Adrenal gland (tissue), 12 donors: Measurements from ENCODE around the gene BANF2. TPM values are rescaled to one million over a fixed set of nuclear protein-coding genes. Genes with fewer than 3 reads are reported as not detected.
"Not testable (repeated sequence)": the region's sequence is repeated elsewhere in the genome, so short reads cannot be mapped to it uniquely, and the experiment has no call there.

Experiments
- DNase-seq, 7 donors: peaks; one replicate each; pipeline ENCODE4 v3.0.0-alpha.2; 2019 to 2020
- H3K27ac ChIP-seq, 5 donors: fragments of 200-600 bp; sonication (generic) in 4 of 5; 1 replicate in 3 of 5; 2 replicates in 2 of 5; pipeline versions ENCODE4 v1.5.1 to v1.8.0; 2016 to 2020; ENCODE audit warnings: mild to moderate bottlenecking in 1 of 5
- H3K27me3 ChIP-seq: fragments of 200-600 bp; 2 replicates; pipeline ENCODE4 v1.8.0; 2021
- H3K36me3 ChIP-seq, 2 donors: fragments of 200-600 bp; replicated peaks in 1 of 2; 1 replicate in 1 of 2; 2 replicates in 1 of 2; pipeline versions ENCODE4 v1.5.1 to v1.8.0; 2018 to 2022
- H3K4me1 ChIP-seq, 2 donors: fragments of 200-600 bp; replicated peaks in 1 of 2; 1 replicate in 1 of 2; 2 replicates in 1 of 2; pipeline versions ENCODE4 v1.5.1 to v1.8.0; 2018 to 2021
- H3K4me3 ChIP-seq, 4 donors: fragments of 200-600 bp; sonication (generic) in 3 of 4; one replicate each; pipeline ENCODE4 v1.5.1; 2016 to 2018
- H3K9me3 ChIP-seq, 3 donors: fragments of 200-600 bp; sonication (generic) in 1 of 3; replicated peaks in 1 of 3; 1 replicate in 2 of 3; 2 replicates in 1 of 3; pipeline versions ENCODE4 v1.5.1 to v1.8.0; 2016 to 2021
- POLR2A ChIP-seq, 2 donors: fragments of 450-650 bp; IDR thresholded peaks; one replicate each; pipeline ENCODE4 v1.6.1; 2017; ENCODE audit warnings: antibody characterized with exemption in 2 of 2, mild to moderate bottlenecking in 2 of 2, moderate library complexity in 1 of 2
- WGBS, 4 donors: extraction: QIAGEN DNeasy Blood & Tissue Kit in 2 of 4; methylation state at CpG; one replicate each; pipeline versions ENCODE4 v1.1.5 to v1.1.7; 2013 to 2017; 5-methylcytosine and 5-hydroxymethylcytosine counted together
- intact Hi-C, 2 donors: fragments of 100-400 bp; cut with DNase I; formaldehyde crosslinking; loops; one replicate each; pipeline versions ENCODE4 v1.14.1 to v1.15.0; 2022 to 2023
- polyA plus RNA-seq, 3 donors: library from polyadenylated mRNA; stranded (reverse); fragments of 200-250 nt in 2 of 3; fragments of 350-450 nt in 1 of 3; fragmentation: Illumina TruSeq in 1 of 3; extraction: RNeasy Lipid Tissue Mini Kit (QIAGEN cat#74804) in 1 of 3; gene quantifications; one replicate each; pipeline ENCODE4 v1.2.3, GENCODE V29; 2013 to 2014
- total RNA-seq, 9 donors: library from RNA; depleted of rRNA in 4 of 9; stranded (reverse); fragments of >200 nt in 4 of 9; fragments of 120-200 nt in 1 of 9; fragmentation: NEBNext Ultra II Directional in 1 of 9; extraction: Animal tissue kit (Norgen Biotek cat#: 25700) in 1 of 9; gene quantifications; one replicate each; pipeline versions ENCODE4 v1.1.0 to v1.2.4, GENCODE V29; 2013 to 2023
- TF ChIP-seq, protein P1 (sequence below), 6 experiments: fragments of 450-650 bp in 4 of 6; fragments of 200-600 bp in 2 of 6; sonication (generic) in 1 of 6; IDR thresholded peaks; 1 replicate in 5 of 6; 2 replicates in 1 of 6; pipeline versions ENCODE4 v1.5.1 to v1.8.0; 2016 to 2021; ENCODE audit warnings: antibody characterized with exemption in 6 of 6, mild to moderate bottlenecking in 2 of 6, moderate library complexity in 1 of 6
- donor health status: healthy with polysubstance abuse.
- donor health status: Bipolar disorder and iron deficiency.
- donor health status: DM: yes; HTN: yes; CAD: no.
- donor health status: DM: no; HTN: no; CAD: no.
- donor health status: DM: no; HTN: no; CAD: no.
- donor health status: DM: yes; HTN: yes; CAD: no.

Gene BANF2
- total and polyA plus RNA-seq, 12 donors: not detected

DNA sequence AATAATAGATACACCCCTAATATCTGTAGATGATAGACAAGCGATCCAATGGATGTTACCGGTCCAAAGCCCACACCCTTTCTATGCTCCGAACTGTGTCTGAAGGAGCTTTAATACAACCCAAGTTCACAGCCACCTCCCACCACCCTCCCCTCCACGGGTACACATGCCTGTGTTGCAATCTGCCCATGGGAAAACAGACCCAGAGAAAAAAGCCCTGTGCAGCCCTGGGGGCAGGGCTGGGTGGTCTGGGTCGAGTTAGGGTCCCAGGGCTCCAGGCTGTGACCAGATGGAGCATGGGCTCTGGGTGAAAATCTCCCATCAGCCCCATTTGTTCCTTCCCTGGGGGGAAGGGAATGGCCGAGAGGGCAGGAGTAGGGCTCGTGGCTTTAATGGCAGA is 65.8 kb downstream of the BANF2 start:
- H3K9me3 ChIP-seq: no peaks in the 10 kb centered on the region
- H3K4me3 ChIP-seq: no peak overlapping the region
- 75 to 92% (median 82%) methylated on average over 6 to 7 of the region's 7 CpGs for WGBS, 4 donors
- H3K4me1 ChIP-seq: no peaks in the 10 kb centered on the region
- no peaks in the 10 kb centered on the region for H3K27me3 ChIP-seq
- DNase-seq: no peak
- no peak overlapping the region for H3K27ac ChIP-seq
- intact Hi-C loops: no loop called here
- TF ChIP-seq POLR2A (IDR thresholded peaks at IDR 0.05): no peak
- TF ChIP-seq, protein P1, sequence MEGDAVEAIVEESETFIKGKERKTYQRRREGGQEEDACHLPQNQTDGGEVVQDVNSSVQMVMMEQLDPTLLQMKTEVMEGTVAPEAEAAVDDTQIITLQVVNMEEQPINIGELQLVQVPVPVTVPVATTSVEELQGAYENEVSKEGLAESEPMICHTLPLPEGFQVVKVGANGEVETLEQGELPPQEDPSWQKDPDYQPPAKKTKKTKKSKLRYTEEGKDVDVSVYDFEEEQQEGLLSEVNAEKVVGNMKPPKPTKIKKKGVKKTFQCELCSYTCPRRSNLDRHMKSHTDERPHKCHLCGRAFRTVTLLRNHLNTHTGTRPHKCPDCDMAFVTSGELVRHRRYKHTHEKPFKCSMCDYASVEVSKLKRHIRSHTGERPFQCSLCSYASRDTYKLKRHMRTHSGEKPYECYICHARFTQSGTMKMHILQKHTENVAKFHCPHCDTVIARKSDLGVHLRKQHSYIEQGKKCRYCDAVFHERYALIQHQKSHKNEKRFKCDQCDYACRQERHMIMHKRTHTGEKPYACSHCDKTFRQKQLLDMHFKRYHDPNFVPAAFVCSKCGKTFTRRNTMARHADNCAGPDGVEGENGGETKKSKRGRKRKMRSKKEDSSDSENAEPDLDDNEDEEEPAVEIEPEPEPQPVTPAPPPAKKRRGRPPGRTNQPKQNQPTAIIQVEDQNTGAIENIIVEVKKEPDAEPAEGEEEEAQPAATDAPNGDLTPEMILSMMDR (IDR thresholded peaks at IDR 0.05): no peak
- no peaks in the 10 kb centered on the region for H3K36me3 ChIP-seq

DNA sequence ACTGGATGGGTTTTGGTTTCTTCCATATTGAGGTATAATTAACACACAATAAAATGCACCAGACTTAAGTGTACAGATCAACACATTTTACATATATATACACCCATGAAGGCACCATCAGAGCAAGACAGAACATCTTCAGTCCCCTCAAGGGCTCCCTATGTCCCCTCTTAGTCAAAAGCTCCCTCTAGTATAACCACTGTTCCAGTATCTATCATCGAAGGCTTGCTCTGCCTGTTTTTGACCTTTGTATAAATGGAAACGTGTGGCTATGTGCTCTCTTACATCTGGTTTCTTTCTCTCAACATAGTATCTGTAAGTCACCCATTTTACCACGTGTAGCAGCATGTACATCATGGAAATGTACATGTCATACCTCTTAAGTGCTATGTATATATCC is 66.5 kb downstream of the BANF2 start:
- H3K36me3 ChIP-seq: no peaks in the 10 kb centered on the region
- no peaks in the 10 kb centered on the region for H3K4me1 ChIP-seq
- H3K27me3 ChIP-seq: no peaks in the 10 kb centered on the region
- no peak overlapping the region for H3K4me3 ChIP-seq
- intact Hi-C loops: no loop called here
- H3K27ac ChIP-seq: no peak overlapping the region
- H3K9me3 ChIP-seq: no peaks in the 10 kb centered on the region
- 72 to 88% (median 80%) methylated on average over 3 of the region's 3 CpGs for WGBS, 4 donors
- no peak for TF ChIP-seq POLR2A (IDR thresholded peaks at IDR 0.05)
- TF ChIP-seq, protein P1 (IDR thresholded peaks at IDR 0.05): no peak
- DNase-seq: no peak

DNA sequence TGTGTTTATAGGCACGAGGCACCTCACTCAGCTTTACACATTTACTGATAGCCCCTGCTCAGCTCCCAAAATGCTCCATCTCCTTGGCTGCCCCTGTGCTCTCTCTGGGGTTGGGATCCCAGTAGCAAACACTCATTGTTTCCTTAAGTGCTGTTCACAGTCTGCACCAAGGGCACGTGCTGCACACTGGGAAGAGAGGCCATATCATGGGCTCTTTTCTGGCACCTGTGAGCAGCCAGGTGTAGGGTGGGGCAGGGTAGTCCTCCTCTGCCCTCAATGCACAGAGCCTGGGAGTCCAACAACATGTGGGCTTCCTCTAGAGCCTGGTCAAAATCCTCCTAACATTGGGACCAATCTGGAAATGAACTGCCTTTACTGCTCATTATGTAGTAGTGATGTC is 67.9 kb downstream of the BANF2 start:
- no peak for DNase-seq
- Histone ChIP-seq H3K4me3 (no peak overlapping the region), H3K27me3 (no peaks in the 10 kb centered on the region), H3K4me1 (no peaks in the 10 kb centered on the region), H3K9me3 (no peaks in the 10 kb centered on the region), H3K36me3 (no peaks in the 10 kb centered on the region), H3K27ac (no peak overlapping the region)
- TF ChIP-seq POLR2A (IDR thresholded peaks at IDR 0.05): no peak
- TF ChIP-seq, protein P1 (IDR thresholded peaks at IDR 0.05): no peak
- intact Hi-C loops: no loop called here
- 80 to 93% (median 84%) methylated on average over 2 of the region's 2 CpGs for WGBS, 4 donors

DNA sequence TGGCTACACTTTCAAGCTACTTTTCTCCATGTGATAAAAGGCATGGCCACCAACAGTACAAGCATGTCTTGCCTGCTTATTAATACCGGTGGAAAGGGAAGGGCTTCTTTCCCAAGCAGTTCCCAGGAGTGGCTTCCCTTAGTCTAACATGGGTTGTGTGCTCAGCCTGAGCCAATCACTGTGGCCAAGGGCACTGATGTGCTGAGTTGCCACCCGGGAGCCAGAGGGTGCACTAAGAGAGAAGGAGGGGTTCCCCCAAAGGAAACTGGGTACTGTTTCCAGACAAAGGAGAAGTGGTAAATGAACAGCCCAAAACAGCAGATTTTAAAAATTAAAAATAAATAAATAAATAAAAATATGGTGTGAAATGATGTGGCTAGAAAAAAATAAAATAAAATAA is 68.5 kb downstream of the BANF2 start:
- TF ChIP-seq, protein P1 (IDR thresholded peaks at IDR 0.05): no peak
- no peak for TF ChIP-seq POLR2A (IDR thresholded peaks at IDR 0.05)
- H3K4me3 ChIP-seq: no peak overlapping the region
- no peaks in the 10 kb centered on the region for H3K27me3 ChIP-seq
- no peaks in the 10 kb centered on the region for H3K4me1 ChIP-seq
- WGBS, 4 donors: 59 to 73% (median 65%) methylated on average over 2 of the region's 2 CpGs
- H3K27ac ChIP-seq: no peak overlapping the region
- H3K9me3 ChIP-seq: no peaks in the 10 kb centered on the region
- no peaks in the 10 kb centered on the region for H3K36me3 ChIP-seq
- DNase-seq: no peak
- intact Hi-C loops: no loop called here

DNA sequence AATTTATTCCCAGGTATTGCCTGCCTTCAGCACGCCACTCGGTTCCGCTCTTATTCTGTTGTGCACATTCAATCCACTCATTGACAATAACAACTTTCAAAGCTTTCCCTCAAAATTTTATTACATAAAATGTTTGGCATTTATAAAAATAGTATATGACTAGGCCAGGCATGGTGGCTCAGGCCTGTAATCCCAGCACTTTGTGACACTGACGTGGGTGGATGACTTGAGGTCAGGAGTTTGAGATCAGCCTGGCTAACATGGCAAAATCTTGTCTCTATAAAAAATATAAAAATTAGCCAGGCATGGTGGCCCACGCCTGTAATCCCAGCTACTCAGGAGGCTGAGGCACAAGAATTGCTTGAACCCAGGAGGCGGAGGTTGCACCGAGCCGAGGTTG is 70.0 kb downstream of the BANF2 start:
- H3K27me3 ChIP-seq, H3K36me3 ChIP-seq, H3K27ac ChIP-seq, H3K4me1 ChIP-seq, DNase-seq, intact Hi-C loops, H3K4me3 ChIP-seq, H3K9me3 ChIP-seq: not testable (repeated sequence)
- 94 to 98% (median 96%) methylated on average over 8 of the region's 8 CpGs for WGBS, 4 donors
